Stimulated activated CD8-positive, alpha-beta memory T cell treated with anti-CD3 and anti-CD28 coated beads, Interleukin-4, amount 100 ng/mL, for 48 hours (primary cell): ENCODE results near the gene ELOVL1.

Source experiments
- DNase-seq: peaks from one replicate; pipeline ENCODE4 v3.0.0-alpha.2; 2020

Gene ELOVL1

GRCh38 chr1:43352881-43353280, 14.9 kb downstream of the ELOVL1 start:
- no peak for DNase-seq

DNA sequence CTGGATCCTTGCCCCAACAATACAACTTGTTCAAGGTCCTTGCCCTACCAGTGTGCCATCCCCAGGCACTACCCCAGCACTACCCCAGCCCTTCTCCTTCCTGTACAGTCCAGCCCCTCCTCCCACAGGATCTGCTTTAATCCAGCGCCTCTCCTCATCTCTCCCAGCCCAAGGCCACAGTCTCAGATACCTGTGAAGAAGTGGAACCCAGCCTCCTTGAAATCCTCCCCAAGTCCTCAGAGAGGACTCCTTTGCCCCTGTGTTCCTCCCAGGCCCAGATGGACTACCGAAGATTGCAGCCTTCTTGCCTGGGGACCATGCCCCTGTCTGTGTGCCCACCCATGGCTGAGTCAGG, 15.5 kb downstream of the ELOVL1 start:
- DNase-seq = no peak

DNA sequence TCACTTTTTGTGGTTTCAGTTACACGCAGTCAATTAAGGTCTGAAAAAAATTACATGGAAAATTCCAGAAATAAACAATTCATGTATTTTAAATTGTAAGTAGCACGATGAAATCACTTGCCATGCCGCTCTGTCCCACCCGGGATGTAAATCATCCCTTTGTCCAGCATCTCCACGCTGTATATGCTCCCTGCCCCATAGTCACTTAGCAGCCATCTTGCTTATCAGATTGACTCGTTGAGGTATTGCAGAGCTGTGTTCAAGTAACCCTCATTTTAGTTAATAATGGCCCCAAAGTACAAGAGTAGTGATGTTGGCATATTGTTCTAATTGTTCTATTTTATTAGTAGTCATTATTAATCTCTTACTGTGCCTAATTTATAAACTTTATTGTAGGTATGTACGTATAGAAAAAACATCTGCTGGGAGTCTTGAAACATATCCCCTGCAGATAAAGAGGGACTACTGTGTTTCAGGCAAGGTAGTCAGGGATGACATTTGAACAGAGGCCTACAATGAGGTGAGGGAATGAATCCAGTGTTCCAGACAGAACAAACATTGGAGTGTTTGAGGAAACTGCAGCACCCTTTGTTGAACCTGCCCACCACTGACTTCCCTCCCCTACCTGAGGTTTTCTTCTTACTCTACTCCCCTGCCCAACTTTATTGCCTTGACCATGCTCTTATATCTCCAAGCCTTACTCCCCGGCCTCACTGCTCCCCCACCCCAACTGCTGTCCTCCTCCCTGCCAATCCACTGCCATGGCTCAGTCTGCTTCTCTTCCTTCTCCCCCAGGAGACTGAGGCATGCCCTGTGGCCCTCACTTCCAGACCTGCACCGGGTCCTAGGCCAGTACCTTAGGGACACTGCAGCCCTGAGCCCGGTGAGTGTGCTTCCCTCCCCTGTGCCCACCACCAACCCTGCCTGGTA, 16.1 kb downstream of the ELOVL1 start:
- DNase-seq = no peak

GRCh38 chr1:43350976-43351375, 16.8 kb downstream of the ELOVL1 start:
- no peak for DNase-seq

GRCh38 chr1:43349594-43350306, 18.1 kb downstream of the ELOVL1 start:
- no peak for DNase-seq

DNA sequence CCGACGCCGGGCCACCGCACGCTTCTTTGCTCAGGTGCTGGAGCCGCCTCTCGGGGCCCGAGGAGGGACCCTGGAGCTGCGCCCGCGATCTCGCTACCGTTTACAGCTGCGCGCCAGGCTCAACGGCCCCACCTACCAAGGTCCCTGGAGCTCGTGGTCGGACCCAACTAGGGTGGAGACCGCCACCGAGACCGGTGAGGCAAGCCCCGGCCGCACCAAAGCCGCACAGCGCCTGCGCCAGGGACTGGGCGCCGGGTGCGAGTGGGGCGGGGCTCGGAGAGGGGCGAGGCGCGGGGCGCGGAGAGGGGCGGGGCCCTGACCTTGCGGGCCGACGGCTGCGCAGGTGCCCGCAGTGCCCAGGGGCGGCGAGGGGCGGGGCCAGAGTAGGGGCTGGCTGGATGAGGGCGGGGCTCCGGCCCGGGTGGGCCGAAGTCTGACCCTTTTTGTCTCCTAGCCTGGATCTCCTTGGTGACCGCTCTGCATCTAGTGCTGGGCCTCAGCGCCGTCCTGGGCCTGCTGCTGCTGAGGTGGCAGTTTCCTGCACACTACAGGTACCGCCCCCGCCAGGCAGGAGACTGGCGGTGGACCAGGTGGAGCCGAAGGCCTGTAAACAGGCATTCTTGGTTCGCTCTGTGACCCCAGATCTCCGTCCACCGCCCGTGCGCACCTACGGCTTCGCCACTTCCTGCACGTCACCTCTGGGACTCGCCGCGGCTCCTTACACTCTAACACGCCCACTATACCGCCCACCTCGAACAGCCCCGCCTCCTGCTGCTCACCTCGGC, 18.8 kb downstream of the ELOVL1 start:
- peak; percentile 53 for DNase-seq

DNA sequence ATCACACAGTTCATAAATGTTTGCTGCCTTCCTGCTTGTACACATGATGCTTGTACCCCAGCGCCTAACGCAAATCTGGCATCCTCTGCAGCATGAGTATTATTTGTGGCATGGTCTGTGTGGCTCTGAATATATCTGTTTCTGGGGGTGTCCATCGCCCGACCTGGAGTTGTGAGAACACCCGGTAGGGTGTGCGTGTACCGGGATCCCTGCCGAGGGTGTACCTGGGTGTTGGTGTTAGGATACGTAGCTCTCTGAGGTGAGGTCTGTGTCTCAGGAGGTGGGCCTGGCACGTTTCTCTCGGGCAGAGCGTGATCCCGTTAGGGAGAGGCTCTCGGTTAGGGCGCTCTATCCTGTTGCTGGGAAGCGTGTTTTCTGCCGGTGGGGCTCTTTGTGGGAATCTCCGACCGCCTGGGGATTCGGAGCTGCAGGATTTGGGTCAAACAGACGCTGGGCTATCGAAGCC, 19.4 kb downstream of the ELOVL1 start:
- no peak for DNase-seq

DNA sequence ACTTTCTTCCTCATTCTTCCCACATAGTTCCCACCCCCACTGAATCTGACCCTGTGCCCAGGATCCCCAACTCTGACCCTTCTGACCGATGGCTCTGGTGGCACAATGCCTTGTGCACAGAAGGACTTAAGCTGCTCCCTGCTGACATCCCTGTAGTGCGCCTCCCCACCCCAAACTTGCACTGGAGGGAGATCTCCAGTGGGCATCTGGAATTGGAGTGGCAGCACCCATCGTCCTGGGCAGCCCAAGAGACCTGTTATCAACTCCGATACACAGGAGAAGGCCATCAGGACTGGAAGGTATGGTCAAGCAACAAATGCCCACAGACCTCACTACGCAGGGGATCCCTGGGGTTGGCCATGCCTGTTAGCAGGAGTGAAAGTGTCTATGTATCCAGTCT, 21.2 kb downstream of the ELOVL1 start:
- DNase-seq = no peak

DNA sequence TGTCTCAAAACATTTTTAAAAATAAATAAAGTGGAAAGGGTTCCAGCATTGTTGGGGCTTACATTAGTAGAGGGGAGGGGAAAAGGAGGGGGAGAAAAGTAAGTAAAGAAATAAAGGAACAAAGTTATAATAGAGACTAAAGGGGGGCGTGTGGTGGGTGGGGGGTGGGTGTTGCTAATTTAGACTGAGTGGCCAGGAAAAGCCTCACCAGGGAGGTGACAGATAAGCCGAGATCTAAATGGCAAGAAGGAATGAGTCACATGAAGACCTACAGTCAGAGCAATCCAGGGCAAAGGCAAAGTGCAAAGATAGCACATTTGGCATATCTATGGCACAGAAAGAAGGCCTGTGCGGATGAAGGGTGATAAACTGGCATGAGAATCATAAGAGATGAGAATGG, 22.7 kb downstream of the ELOVL1 start:
- DNase-seq = no peak

GRCh38 chr1:43344267-43344850, 23.5 kb downstream of the ELOVL1 start:
- DNase-seq = no peak

GRCh38 chr1:43340559-43340958, 27.3 kb downstream of the ELOVL1 start:
- no peak for DNase-seq

- DNase-seq = no peak
Observed at GRCh38 chr1:43339584-43340232, 28.1 kb downstream of the ELOVL1 start.

- DNase-seq = no peak
Observed at GRCh38 chr1:43338001-43338400, 29.8 kb downstream of the ELOVL1 start.

GRCh38 chr1:43337588-43337987, 30.2 kb downstream of the ELOVL1 start, which contains the start of gene MPL:
Gene MPL, plus strand, starts transcription at chr1:43337818. Its CDS starts 31 bp downstream, at chr1:43337849.
- no peak for DNase-seq

DNA sequence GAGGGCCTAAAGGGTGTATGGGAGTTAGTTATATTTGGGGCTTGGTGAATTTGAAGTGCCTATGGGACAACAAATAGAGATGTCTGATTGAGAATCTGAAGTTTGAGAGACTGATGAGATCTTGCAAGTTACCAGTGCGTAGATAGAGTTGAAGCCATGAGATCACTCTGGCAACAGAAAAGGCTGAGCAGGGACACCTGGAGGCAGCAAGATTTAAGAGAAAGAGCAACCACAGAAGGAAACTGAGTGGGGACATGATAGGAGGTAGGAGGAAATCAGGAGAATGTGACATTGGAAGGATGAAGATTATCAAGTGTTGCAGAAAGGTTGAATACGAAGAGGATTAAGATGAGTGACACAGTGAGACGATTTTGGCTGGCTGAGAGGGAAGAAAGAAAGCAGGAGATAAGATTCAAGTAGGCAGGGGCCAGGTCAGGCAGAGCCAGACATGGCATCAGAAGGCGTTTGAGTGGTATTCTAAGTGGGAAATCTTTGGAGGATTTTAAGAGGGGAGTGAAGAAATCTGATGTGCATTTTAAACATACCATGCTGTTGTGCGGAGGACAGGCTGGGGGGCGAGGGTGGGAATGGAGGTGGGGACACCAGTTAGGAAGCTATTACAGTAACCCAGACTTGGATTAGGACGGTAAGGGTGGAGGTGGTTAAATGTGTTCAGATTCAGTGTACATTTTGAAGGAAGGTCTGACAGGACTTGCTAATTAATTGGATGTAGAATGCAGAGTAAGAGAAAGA, 33.2 kb downstream of the ELOVL1 start:
- DNase-seq = no peak

- no peak for DNase-seq
Observed at GRCh38 chr1:43331688-43332087, 36.1 kb downstream of the ELOVL1 start.

- DNase-seq = peak; percentile 79
Observed at GRCh38 chr1:43329995-43330751, 37.6 kb downstream of the ELOVL1 start.

- DNase-seq = no peak
Observed at GRCh38 chr1:43327549-43328292, 40.1 kb downstream of the ELOVL1 start.

GRCh38 chr1:43325381-43325780, 42.4 kb downstream of the ELOVL1 start:
- no peak for DNase-seq

DNA sequence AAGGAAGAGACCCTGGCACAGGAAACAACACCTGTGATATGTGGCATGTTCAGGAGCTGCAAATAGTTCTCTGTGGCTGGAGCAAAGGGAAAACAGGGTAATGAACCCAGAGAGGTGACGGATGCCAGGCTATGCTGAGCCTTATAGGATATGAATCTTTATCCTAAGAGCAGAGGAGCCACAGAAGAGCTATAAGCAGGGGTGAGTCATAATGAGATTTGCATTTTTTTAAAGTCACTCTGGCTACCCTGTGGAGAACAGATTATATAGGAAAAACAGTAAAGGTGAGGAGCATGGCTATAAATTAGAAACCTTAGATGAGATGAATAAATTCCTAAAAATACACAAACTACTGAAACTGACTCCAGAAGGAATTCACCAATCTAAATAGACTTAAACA, 43.0 kb downstream of the ELOVL1 start:
- DNase-seq = no peak
